WTC11 (cell line): ENCODE data around the gene SHROOM3.

Experiments used
- AFF4 ChIP-seq: sonication (generic); formaldehyde crosslinking; IDR thresholded peaks from 2 replicates; pipeline ENCODE4 v1.8.1; 2023; ENCODE audit warnings: mild to moderate bottlenecking, missing genetic modification reagents, borderline replicate concordance
- ATF6 ChIP-seq: sonication (generic); formaldehyde crosslinking; IDR thresholded peaks from 2 replicates; pipeline ENCODE4 v1.8.1; 2023; ENCODE audit warnings: mild to moderate bottlenecking, missing genetic modification reagents
- CREB1 ChIP-seq: sonication (generic); formaldehyde crosslinking; IDR thresholded peaks from 2 replicates; pipeline ENCODE4 v1.8.0; 2023; ENCODE audit warnings: mild to moderate bottlenecking, missing genetic modification reagents
- CTCF ChIP-seq: fragments of 200-600 bp; IDR thresholded peaks from 2 replicates; pipeline ENCODE4 v1.8.0; 2022; ENCODE audit warnings: antibody characterized with exemption
- IRF1 ChIP-seq: sonication (generic); formaldehyde crosslinking; IDR thresholded peaks from 2 replicates; pipeline ENCODE4 v1.8.0; 2023; ENCODE audit warnings: missing genetic modification reagents
- MAX ChIP-seq: sonication (generic); formaldehyde crosslinking; IDR thresholded peaks from 2 replicates; pipeline ENCODE4 v1.8.0; 2022; ENCODE audit warnings: mild to moderate bottlenecking, missing genetic modification reagents
- TF ChIP-seq, protein P1 (sequence below): sonication (generic); formaldehyde crosslinking; IDR thresholded peaks from 2 replicates; pipeline ENCODE4 v1.8.1; 2022; ENCODE audit warnings: mild to moderate bottlenecking, missing genetic modification reagents, moderate library complexity, borderline replicate concordance

DNA sequence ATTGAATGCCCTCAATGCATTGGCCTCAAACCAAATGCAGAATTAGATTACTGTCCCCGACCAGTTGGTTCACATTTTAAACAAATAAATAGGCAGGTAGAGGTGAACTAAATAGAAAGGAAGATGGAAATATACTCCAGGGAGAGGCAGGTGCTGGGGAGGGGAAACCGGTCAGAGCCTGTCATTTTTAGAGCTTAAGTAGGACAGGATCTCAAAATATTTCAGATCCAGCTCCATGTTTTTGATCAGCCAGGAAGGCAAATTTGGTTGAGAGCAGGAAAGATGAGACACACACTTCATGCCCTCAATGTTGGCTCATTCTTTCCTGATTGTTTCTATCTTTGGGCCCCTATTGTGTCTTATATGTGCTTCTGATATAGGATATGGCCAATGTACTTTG lies 206.7 kb downstream of the SHROOM3 start:
- TF ChIP-seq IRF1 (CRISPR knock-in tag): no peak
- no peak for TF ChIP-seq MAX
- TF ChIP-seq ATF6: no peak
- TF ChIP-seq CREB1: no peak
- TF ChIP-seq, protein P1, sequence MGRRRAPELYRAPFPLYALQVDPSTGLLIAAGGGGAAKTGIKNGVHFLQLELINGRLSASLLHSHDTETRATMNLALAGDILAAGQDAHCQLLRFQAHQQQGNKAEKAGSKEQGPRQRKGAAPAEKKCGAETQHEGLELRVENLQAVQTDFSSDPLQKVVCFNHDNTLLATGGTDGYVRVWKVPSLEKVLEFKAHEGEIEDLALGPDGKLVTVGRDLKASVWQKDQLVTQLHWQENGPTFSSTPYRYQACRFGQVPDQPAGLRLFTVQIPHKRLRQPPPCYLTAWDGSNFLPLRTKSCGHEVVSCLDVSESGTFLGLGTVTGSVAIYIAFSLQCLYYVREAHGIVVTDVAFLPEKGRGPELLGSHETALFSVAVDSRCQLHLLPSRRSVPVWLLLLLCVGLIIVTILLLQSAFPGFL (CRISPR knock-in tag): no peak
- no peak for TF ChIP-seq AFF4 (CRISPR knock-in tag)
- TF ChIP-seq CTCF: no peak
